Prostate gland (tissue), 2 donors: Measurements from ENCODE around the gene ERN1.

Experiments used
- CTCF ChIP-seq, 4 experiments: fragments of 200-600 bp in 2 of 4; fragments of 450-650 bp in 2 of 4; sonication (generic) in 2 of 4; IDR thresholded peaks; 1 replicate in 3 of 4; 2 replicates in 1 of 4; pipeline ENCODE4 v1.5.1; 2016 to 2019; ENCODE audit warnings: antibody characterized with exemption in 4 of 4, mild to moderate bottlenecking in 2 of 4, moderate library complexity in 2 of 4
- POLR2A ChIP-seq: fragments of 450-650 bp; IDR thresholded peaks from one replicate; pipeline ENCODE4 v1.6.1; 2016; ENCODE audit warnings: antibody characterized with exemption, mild to moderate bottlenecking
- POLR2AphosphoS5 ChIP-seq: sonication (generic); formaldehyde crosslinking; IDR thresholded peaks from one replicate; pipeline ENCODE4 v1.6.1; 2017; ENCODE audit warnings: antibody characterized with exemption

GRCh38 chr17:64099543-64099942 lies 30.4 kb downstream of the ERN1 start:
- TF ChIP-seq CTCF (IDR thresholded peaks at IDR 0.05) (no peak), POLR2AphosphoS5 (no peak), POLR2A (no peak)
